ENCODE data around the gene CEP63.
"Not testable (repeated sequence)": the region's sequence is repeated elsewhere in the genome, so short reads cannot be mapped to it uniquely, and the experiment has no call there.

Gene CEP63

DNA sequence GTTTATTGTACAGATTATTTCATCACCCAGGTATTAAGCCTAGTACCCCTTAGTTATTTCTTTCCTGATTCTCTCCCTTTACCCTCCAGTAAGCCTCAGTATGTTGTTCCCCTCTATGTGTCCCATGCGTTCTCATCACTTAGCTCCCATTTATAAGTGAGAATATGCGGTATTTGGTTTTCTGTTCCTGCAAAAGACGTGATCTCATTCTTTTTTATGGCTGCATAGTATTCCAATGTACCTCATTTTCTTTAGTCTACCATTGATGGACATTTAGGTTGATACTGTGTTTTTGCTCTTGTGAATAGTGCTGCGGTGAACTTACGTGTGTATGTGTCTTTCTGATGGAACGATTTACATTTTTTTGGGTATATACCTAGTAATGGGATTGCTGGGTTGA lies 36.7 kb downstream of the CEP63 start:
- no peak for FAIRE-seq

DNA sequence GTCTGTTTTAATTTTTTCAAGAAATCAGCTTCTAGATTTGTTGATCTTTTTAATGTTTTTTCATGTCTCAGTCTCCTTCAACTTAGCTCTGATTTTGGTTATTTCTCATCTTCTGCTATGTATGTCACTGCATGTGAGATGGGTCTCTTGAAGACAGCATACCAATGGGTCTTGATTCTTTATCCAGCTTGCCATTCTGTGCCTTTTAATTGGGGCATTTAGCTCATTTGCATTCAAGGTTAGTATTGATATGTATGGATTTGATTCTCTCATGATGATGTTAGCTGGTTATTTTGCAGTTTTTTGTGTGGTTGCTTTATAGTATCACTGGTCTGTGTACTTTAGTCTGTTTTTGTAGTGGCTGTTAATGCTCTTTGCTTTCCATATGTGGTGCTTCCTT lies 39.4 kb downstream of the CEP63 start:
- no peak for FAIRE-seq

DNA sequence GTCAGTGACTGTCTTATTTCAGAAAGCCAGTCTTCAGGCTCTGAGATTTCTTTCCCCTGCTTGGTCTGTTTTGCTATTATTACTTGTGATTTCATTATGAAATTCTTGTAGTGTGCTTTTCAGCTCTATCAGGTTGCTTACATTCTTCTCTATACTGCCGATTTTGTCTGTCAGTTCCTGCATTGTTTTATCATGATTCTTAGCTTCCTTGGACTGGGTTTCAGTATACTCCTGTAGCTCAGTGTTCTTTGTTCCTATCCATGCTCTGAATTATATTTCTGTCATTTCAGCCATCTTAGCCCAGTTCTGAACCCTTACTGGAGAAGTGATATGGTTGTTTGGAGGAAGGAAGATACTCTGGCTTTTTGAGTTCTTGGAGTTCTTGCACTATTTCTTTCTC lies 40.5 kb downstream of the CEP63 start:
- no peak for FAIRE-seq

DNA sequence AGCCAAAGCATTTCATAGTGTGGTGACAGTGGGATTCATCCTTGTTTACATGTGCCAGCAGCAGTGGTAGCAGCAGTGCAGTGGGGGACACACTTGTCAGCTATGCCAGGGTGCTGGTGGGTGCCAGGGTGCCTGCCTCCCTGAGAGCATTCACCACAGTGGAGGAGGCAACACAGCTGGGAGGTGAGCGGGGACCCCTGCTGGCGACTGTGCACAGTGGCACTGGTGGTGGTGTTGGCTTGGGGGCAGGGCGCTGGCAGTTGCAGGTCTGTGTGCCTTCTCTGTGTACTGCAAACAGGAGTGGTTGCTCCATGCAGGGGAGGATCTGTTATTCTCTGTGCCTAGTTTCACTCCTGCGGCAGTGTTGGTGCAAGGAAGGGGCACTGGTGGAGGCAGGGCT lies 41.2 kb downstream of the CEP63 start:
- no peak for FAIRE-seq

DNA sequence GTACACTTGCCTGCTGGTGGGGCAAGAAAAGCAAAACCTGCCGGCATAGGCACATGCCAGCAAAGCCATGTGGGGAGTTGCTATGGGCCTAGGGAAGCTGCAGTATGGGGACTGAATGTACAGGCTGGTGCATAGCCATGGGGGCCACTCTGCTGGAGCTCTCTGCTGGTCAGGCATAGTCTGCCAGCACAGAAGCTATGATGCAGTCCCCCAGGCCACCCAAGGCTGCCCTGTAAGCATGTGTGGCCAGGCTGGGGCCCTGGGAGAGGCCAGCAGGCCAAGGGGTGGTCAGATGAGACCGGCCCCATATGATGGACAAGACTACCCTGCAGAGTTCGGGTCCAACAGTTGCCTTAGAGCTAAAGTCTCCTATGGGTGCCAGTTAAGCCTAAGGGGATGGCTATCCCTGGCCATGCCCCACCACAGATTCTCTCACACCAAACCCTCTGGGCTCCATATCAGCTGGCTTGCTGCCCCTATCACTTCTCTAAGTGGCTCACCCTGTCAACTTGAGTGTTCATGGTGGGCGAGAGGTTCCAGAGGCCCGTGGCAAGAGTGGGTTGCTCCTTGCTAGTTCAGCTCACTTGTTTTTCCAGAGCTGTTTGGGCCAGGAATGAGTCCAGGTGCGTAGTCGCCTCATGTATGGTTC lies 41.8 kb downstream of the CEP63 start:
- FAIRE-seq, result no peak

DNA sequence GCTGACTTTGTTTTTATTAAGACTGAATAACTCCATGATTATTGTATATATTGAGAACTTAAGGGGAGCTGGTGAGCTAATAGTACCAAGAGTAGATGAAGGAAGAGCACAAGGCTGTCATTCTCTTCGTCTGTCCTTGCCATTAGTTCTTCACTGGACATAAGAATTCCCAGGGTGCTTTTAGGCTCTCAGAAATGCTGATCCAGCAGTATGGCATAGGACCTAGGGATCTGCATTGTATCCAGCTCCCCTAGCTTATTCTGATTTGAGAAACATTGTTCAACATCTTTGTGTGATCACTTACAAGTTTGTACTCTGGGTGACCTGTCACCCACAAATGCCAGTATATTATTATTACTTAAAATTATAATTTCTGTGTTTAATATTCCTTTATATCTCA lies 47.6 kb downstream of the CEP63 start:
- no peak for FAIRE-seq

DNA sequence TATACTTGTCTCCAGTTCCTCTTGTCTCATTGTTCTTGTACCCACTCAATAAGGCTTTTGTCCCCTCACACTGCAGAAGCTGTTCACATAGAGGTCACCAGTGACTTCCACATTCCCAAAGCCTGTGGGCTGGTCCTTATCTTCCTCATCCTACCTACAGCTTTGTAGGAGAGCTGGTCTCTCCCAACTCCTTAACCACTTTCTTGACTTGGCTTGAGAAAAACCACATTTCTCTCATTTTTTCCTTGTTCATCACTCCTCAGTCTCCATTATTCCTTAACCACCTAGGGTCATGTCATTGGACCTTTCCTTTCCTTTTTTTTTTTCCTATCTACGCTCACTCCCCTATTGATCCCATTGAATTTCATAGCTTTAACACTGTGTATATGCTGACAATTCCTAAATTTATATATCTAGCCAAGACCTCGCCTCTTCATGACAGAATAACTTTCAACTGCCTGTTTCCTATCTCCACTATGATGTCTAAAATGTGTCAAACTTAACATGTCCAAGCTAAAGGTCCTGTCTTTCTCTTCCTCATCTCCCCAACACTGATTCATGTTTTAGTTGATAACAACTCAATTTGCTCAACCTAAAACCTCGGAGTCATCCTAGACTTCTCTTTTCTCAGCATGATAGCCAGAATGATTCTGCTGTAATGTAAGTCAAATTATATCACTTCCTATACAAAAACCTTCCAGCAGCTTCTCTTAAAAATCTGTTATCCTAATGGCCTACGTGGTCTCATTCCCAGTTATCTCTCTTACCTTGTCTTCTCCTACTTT lies 49.5 kb downstream of the CEP63 start:
- no peak for FAIRE-seq

DNA sequence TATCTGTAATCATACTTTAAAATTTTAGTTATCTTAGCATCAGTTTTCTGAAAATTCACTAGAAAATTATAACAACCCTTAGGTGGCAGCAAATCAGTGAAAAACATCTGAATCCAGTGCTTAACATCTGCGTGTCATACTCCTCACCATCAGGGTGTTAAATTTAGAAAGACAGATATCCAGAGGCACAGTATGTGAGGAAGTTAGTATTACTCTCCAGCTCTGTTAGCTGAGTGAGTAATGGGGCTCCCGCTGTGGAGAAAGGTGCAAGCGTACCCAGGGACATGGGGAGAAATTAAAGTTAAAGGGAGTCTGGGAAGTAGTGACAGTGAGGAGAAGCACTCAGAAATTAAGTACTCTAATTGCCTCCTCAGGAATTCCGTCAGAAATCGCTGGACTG lies 50.9 kb downstream of the CEP63 start:
- no peak for FAIRE-seq

DNA sequence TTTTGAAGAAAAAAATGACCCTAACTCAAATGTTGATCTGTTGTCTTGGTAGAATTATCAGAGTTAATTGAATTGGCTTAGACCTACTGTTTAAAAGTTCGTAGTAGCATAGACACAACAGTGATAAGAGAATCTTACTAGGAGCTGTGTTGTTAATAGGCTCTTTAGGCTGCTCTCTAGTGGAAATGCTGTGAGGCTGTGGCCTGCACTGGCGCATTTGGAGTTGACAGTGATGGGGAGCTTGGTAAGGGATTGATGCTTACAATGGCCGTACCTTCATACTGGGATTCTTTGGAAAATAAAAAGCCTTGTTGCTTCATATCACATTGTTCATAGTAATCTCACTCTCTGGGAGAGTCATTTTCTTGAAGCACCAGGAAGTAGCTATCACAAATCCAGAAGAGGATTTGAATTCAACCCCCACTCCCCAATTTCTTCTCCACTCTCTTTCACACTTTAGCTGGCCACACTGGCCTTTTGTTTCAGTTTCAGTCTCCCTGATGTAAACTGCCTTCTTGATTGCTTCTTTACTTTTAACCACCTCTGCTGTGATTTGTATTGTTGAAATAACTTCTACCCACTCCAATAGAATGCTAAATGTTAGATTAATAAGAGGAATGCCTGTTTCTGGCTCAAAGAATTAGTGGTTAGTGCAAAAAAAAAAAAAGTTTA lies 56.6 kb downstream of the CEP63 start:
- no peak for FAIRE-seq

DNA sequence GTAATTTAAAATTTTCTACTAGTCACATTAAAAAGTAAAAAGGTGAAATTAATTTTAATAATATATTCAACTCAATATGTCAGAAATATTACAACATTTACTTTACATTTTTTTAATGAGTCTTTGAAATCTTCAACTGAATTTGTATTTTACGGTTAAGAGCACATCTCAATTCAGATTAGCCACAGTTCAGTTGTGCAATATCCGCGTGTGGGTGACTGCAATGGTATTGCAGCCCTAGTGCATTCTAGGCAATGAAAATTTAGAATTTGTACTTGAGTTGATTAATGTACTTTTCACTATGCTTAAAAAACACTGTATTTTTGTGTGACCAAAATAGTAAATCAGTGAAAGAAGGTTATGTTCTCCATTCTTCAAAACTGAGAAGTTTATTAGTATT lies 57.3 kb downstream of the CEP63 start:
- no peak for FAIRE-seq

DNA sequence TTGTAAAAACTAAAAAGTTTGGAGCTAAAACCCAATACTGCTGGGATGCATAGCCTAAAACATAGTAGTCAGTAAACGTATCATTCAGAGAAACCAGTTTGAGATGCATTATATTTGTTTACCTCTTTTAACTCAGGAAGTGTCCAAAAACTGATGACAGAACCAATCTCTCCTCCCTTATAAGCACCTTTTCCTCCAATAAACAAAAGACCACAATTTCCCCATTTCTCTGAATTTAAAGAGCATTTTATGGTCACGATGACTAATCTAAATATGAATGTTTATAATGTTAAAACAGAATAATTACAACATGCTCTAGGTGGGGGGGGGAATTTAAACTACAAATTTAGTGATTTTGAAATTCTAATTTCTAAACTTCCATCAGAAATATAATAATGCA lies 58.5 kb downstream of the CEP63 start:
- FAIRE-seq, result no peak

DNA sequence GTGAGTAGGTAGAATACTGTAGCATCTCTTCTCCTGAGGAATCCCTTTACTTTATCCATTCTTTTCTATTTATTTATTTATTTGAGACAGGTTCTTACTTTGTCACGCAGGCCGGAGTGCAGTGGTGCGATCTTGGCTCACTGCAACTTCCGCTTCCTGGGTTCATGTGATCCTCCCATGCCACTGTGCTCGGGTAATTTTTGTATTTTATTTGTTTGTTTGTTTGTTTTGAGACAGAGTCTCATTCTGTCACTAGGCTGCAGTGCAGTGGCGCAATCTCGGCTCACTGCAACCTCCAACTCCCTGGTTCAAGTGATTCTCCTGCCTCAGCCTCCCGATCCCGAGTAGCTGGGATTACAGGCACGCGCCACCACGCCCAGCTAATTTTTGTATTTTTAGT lies 58.9 kb downstream of the CEP63 start:
- FAIRE-seq, result not testable (repeated sequence)

DNA sequence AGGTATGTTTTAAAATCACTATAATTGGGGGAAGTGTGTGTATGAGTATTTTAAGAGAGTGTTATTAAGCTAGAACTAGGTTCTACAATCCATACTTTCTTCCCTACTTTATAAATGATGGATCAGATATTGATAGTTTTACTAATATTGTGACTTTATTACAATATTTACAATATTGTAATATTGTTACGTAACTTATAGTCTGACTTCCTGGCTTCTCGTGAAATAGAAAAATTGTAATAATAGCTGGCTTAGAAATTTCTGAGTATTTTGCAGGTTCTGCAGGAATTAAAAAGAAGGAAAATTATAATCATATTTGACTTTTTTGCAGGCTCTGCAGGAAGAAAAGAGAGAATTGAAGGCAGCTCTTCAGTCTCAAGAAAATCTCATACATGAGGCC lies 60.0 kb downstream of the CEP63 start:
- FAIRE-seq, result no peak

DNA sequence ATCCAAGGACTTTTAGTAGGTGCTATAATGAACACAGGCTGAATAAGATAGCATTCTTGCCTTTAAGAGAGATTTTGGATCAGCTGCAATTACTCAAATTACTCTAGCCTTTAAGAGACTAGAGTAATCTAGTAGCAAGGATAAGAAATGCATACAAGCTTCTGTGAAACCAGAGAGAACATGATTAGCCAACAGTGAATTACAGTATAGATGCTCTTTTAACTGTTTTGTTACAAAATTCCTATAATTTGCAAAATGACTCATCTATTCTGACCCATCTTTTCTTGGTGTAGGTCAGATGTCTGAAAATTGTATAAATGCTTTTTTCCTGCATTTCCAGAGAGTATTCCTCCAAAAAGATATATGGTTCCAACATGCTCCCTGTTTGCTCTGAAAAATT lies 66.9 kb downstream of the CEP63 start:
- no peak for FAIRE-seq

DNA sequence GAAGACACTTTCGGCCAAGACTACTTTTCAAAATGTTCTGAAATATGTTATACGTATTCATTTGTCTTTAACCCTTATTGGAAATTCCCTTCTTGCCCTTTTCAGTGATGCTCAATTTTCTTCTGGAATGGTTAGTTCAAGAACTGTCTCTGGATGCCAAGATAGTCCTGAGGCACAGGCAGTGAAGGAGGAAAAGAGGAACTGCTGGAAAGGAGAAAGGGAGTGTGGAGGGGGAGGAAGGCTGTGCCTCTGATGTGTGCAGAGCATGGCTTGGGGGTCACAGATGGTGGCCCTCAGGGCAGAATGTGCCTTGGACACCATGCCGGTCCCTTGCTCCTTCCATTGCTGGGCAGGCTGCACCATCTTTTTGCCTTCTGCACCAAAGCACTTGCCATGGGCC lies 73.7 kb downstream of the CEP63 start:
- no peak for FAIRE-seq

DNA sequence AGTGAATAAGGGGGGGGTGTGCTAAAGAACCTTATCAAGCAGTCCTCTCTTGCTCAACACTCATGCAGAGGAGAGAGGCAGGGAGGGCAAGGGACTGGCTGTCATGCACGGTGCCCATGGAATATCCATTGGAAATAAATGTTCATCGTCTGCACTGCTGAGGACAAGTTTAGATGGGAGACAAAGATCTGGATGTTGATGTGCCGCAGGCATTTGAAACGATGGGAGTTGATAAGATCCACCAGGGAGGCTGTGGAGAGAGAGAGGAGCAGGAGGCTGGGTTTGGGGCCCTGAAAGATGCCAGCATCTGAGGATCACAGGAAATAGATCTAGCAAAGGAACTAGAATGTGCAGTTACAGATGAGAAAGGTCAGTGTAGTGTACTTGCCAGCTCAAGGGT lies 76.2 kb downstream of the CEP63 start:
- FAIRE-seq, result no peak

DNA sequence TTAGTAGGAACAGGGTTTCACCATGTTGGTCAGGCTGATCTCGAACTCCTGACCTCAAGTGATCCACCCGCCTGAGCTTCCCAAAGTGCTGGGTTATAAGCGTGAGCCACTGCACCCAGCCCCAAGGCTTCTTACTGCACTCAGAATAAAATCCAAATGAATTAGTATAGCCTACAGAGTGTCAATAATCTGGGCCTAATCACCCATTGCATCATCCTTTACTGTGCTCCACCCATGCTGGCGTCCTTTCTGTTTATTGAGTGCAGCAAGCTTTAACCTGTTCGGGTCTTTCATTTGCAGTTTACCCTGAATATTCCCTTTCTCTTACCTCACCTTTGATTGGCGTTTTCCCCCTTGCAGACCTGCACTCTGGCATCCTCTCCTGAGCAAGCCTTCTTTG lies 77.7 kb downstream of the CEP63 start:
- no peak for FAIRE-seq

DNA sequence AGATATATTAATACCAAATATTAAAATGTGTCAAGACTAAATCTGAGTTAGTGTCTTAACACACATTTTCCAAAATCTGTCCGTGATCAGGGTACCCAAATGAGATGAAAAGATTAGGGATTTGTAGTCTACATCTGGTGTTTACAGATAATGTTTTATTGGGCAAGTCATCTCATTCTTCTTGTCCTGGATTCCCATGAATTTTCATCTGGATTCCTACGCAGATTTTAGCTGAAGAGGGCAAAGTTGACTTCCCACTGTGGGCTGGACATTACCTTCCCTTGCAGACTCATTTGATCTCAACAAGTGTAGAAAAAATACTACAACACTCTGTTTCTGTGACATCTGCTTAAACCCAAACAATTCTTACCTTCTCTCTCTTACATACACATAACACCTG lies 79.1 kb downstream of the CEP63 start:
- no peak for FAIRE-seq

DNA sequence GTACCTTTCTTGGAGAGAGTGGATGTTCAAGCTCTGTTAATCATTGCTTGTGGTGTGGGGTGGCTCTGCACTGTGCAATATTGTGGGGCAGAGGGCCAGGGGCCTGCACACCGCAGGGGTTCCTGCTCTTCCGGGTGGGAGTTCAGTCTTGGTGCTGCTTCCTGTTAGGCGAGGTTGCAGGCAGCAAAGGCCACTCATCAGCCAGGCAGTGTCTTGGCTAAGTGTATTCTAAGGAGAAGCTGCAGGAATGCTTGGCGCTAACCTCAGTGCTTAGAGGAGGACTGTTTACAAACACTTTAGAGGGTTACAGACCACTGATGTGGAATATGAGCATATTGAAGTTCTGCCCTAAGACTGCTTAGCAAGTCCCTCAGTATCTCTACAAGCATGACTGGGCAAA lies 81.7 kb downstream of the CEP63 start:
- FAIRE-seq, result no peak

DNA sequence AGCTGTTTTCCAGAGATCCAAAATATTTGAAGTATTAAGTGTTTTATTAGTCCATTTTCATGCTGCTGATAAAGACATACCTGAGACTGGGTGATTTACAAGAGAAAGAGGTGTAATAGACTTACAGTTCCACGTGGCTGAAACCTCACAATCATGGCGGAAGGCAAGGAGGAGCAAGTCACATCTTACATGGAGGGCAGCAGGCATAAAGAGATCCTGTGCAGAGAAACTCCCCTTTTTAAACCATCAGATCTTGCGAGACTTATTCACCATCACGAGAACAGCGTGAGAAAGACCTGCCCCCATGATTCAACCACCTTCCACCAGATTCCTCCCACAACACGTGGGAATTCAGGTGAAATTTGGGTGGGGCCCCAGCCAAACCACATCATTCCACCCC lies 82.9 kb downstream of the CEP63 start:
- no peak for FAIRE-seq

DNA sequence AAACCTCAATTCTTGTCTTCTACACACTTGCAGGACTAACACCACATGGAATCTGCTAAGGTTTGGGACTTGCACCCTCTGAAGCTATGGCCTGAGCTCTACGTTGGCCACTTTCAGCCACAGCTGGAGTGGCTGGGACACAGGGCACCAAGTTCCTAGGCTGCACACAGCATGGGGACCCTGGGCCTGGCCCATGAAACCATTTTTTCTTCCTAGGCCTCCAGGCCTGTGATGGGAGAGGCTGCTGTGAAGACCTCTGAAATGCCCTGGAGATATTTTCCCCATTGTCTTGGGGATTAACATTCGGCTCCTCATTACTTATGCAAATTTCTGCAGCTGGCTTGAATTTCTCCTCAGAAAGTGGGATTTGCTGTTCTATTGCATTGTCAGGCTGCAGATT lies 84.0 kb downstream of the CEP63 start:
- not testable (repeated sequence) for FAIRE-seq

DNA sequence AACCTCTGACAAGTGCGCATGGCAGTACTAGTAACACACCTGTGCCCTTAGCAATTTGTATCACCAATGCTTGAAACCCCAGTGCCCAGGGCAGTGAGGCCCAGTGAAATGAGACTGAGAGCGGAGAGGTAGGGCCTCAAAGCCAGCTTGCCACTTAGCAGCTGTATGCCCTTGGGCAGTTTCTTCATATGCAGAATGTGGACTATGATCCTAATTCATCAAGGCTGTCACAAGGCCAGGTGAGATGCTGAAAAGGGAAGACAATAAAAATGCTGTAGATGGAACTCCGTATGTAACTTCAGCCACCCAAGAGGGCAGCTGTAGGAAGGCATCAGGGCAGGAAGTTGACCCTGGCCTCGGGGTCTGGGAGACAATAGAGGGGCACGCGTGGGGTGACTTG lies 90.6 kb downstream of the CEP63 start:
- FAIRE-seq, result no peak

DNA sequence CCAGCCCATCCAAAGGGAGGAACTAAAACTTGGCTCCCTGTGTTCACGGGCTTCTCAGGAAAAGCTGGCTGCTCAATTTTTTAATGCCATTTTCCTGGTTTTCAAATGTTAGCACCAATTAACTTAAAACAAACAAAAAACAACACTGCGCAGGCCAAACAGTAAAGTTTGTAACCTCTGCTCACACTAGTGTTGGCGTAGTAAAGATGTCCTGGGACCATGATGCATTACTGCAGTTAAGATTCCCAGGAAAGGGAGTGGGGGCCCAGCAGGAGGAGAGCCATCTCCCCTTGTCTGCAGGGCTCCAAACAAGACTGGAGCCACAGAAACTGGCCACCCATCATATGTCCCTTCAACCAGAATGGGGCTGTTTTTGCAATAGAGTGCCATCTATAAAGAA lies 91.0 kb downstream of the CEP63 start:
- FAIRE-seq, result no peak

DNA sequence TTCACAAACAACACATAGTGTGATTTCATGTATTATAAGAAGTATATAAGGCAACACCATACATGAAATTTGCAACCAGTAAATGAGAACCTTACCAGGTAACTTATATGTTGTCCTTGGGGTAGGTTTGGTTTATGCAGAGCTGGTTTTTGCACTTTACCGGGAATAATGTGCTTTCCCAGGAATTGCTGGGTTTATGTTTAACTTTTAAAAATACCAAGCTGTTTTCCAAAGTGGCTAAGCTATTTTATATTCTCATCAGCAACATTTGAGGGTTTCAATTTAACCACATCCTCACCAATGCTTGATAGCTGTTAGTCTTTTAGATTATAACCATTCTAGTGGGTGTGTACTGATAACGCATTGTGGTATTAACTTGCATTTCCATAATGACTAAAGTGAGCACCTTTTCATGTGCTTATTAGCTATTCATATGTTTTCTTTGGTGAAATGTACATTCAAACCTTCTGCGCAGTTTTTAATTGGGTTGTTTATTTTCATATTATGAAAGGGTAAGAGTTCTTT lies 93.3 kb downstream of the CEP63 start:
- FAIRE-seq, result no peak
